Measurements from ENCODE around the gene HOXD10.

DNA sequence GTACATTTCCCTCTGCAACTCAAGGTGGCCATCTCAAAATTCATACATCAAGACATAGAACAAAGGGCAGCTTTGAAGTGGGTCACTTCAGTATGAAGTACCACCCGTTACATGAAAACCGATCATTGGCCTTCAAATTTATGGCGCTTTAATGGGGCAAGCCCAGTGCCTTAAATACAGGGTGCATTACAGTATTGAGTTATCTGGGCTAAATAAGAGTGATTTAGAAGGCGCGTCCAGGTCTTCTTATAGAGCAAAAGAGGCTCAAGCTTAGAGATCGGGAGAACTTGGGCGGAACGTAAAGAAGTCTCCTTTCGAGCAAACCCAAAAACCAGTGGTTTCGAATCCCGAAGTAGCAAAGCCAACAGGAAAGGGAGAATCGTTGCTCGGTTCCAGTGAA, 47.6 kb downstream of the HOXD10 start:
- TF ChIP-seq, protein P1, sequence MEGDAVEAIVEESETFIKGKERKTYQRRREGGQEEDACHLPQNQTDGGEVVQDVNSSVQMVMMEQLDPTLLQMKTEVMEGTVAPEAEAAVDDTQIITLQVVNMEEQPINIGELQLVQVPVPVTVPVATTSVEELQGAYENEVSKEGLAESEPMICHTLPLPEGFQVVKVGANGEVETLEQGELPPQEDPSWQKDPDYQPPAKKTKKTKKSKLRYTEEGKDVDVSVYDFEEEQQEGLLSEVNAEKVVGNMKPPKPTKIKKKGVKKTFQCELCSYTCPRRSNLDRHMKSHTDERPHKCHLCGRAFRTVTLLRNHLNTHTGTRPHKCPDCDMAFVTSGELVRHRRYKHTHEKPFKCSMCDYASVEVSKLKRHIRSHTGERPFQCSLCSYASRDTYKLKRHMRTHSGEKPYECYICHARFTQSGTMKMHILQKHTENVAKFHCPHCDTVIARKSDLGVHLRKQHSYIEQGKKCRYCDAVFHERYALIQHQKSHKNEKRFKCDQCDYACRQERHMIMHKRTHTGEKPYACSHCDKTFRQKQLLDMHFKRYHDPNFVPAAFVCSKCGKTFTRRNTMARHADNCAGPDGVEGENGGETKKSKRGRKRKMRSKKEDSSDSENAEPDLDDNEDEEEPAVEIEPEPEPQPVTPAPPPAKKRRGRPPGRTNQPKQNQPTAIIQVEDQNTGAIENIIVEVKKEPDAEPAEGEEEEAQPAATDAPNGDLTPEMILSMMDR (conservative IDR thresholded peaks at IDR 0.05 in 1 of 2, IDR thresholded peaks at IDR 0.05 in 1 of 2; ENCODE audit: low read depth in 1 of 2, low read length in 2 of 2): no peak
- no peak for TF ChIP-seq EZH2 (IDR thresholded peaks at IDR 0.05; ENCODE audit: low read length, missing control alignments)

Data from fibroblast of lung (primary cell).